Endothelial cell of umbilical vein (primary cell): ENCODE measurements around the gene TDRKH. TPM values are rescaled to one million over a fixed set of nuclear protein-coding genes. Genes with fewer than 3 reads are reported as not detected.

Source experiments
- BruUV-seq: library from RNA; stranded (reverse); fragments of 400-500 nt; replicated peaks from 2 replicates; lab custom pipeline; 2021; lab: Mats Ljungman, UMichigan
- CTCF ChIA-PET: fragments of 300-600, 350-600 bp; sonication (Branson Sonifier 250); formaldehyde crosslinking; loops from one replicate; lab custom pipeline; 2021; ENCODE audit warnings: antibody characterized with exemption, inconsistent platforms; lab: Charles Lee
- POLR2A ChIA-PET: fragments of 300-600, 350-600 bp; sonication (Branson Sonifier 250); formaldehyde crosslinking; loops from one replicate; lab custom pipeline; 2021; ENCODE audit warnings: antibody characterized with exemption, inconsistent platforms; lab: Charles Lee
- DNase-seq: peaks from one replicate; pipeline ENCODE4 v3.0.0-alpha.2; 2011; ENCODE audit warnings: low read depth, low spot score
- FAIRE-seq: peaks from 2 replicates; lab custom pipeline; 2011; peaks lifted over from hg19 to GRCh38; lab: Jason Lieb, UNC
- H2AFZ ChIP-seq: 2 replicates; pipeline ENCODE4 v1.6.0; 2012; ENCODE audit warnings: low read depth, low read length, control low read depth, inconsistent platforms
- H3K27ac ChIP-seq: 2 replicates; pipeline ENCODE4 v1.5.1; 2011; ENCODE audit warnings: low read depth, mild to moderate bottlenecking, control low read depth, low read length, moderate library complexity; ENCODE audit not compliant: insufficient read depth
- H3K27me3 ChIP-seq, 2 experiments: 2 replicates each; pipeline versions ENCODE4 v1.6.0 to v1.6.1; 2011; ENCODE audit warnings: low read length in 2 of 2, mixed read lengths in 1 of 2; ENCODE audit not compliant: control insufficient read depth in 2 of 2, insufficient read depth in 2 of 2
- H3K36me3 ChIP-seq, 2 experiments: 2 replicates in 1 of 2; 3 replicates in 1 of 2; pipeline ENCODE4 v1.5.1; 2011; ENCODE audit warnings: low read length in 2 of 2, mild to moderate bottlenecking in 1 of 2, moderate library complexity in 1 of 2; ENCODE audit not compliant: control insufficient read depth in 2 of 2, insufficient read depth in 2 of 2; ENCODE audit errors: extremely low read depth in 1 of 2
- H3K4me1 ChIP-seq: 3 replicates; pipeline ENCODE4 v1.5.1; 2011; ENCODE audit warnings: mild to moderate bottlenecking, low read length; ENCODE audit not compliant: control insufficient read depth, insufficient read depth; ENCODE audit errors: extremely low read depth
- H3K4me2 ChIP-seq: 2 replicates; pipeline ENCODE4 v1.6.1; 2011; ENCODE audit warnings: low read length, control low read depth, mixed read lengths; ENCODE audit not compliant: insufficient read depth
- H3K4me3 ChIP-seq, 3 experiments: fragments of 200-600 bp in 1 of 3; sonication (generic), shearing (Covaris generic) in 1 of 3; replicated peaks in 1 of 3; 2 replicates each; pipeline ENCODE4 v1.5.1; 2011 to 2016; ENCODE audit warnings: control low read depth in 3 of 3, low read length in 3 of 3, mild to moderate bottlenecking in 2 of 3, inconsistent platforms in 1 of 3, low read depth in 1 of 3, moderate library complexity in 1 of 3; ENCODE audit not compliant: insufficient read depth in 1 of 3
- H3K79me2 ChIP-seq: 2 replicates; pipeline ENCODE4 v1.6.0; 2012; ENCODE audit warnings: low read length, inconsistent platforms; ENCODE audit not compliant: control insufficient read depth, insufficient read depth
- H3K9ac ChIP-seq: replicated peaks from 2 replicates; pipeline ENCODE3; 2011; ENCODE audit warnings: low read length, control low read depth; ENCODE audit not compliant: insufficient read depth; ENCODE audit errors: extremely low read depth
- H3K9me1 ChIP-seq: replicated peaks from 3 replicates; pipeline ENCODE4 v1.6.0; 2011; ENCODE audit warnings: mild to moderate bottlenecking, low read length; ENCODE audit not compliant: control insufficient read depth, insufficient read depth; ENCODE audit errors: extremely low read depth
- H3K9me3 ChIP-seq: replicated peaks from 2 replicates; pipeline ENCODE4 v1.5.1; 2012; ENCODE audit warnings: low read length, inconsistent platforms; ENCODE audit not compliant: control insufficient read depth, insufficient read depth
- H4K20me1 ChIP-seq: replicated peaks from 2 replicates; pipeline ENCODE3; 2011; ENCODE audit warnings: mild to moderate bottlenecking, low read length; ENCODE audit not compliant: control insufficient read depth, insufficient read depth; ENCODE audit errors: extremely low read depth
- CTCF ChIP-seq, 2 donors: IDR thresholded peaks; 1 replicate in 1 of 2; 2 replicates in 1 of 2; pipeline ENCODE4 v1.5.1; 2011; ENCODE audit warnings: low read length in 2 of 2, mild to moderate bottlenecking in 2 of 2, moderate library complexity in 2 of 2, control low read depth in 1 of 2, inconsistent platforms in 1 of 2, low read depth in 1 of 2; ENCODE audit not compliant: insufficient read depth in 1 of 2; ENCODE audit errors: extremely low read depth in 1 of 2
- EZH2 ChIP-seq: IDR thresholded peaks from 2 replicates; pipeline ENCODE4 v1.6.1; 2012; ENCODE audit warnings: borderline replicate concordance, low read depth, mild to moderate bottlenecking, moderate library complexity, low read length, inconsistent platforms; ENCODE audit not compliant: severe bottlenecking
- FOS ChIP-seq: IDR thresholded peaks from 2 replicates; pipeline ENCODE4 v1.6.1; 2011; ENCODE audit warnings: mild to moderate bottlenecking, low read length, moderate library complexity, borderline replicate concordance; ENCODE audit not compliant: insufficient read depth
- GATA2 ChIP-seq: IDR thresholded peaks from 2 replicates; pipeline ENCODE4 v1.7.0; 2011; ENCODE audit warnings: low read depth, mild to moderate bottlenecking, moderate library complexity, mixed read lengths, low read length; ENCODE audit not compliant: insufficient read length, insufficient read depth
- JUN ChIP-seq: IDR thresholded peaks from 2 replicates; pipeline ENCODE4 v1.6.1; 2011; ENCODE audit warnings: borderline replicate concordance, low read depth; ENCODE audit not compliant: insufficient read length, insufficient read depth
- MAX ChIP-seq: IDR thresholded peaks from 2 replicates; pipeline ENCODE4 v1.6.1; 2011; ENCODE audit not compliant: insufficient read depth, insufficient read length
- MYC ChIP-seq: IDR thresholded peaks from one replicate; pipeline ENCODE4 v1.6.1; 2011; ENCODE audit warnings: mild to moderate bottlenecking, low read depth, low read length
- POLR2A ChIP-seq: IDR thresholded peaks from 2 replicates; pipeline ENCODE4 v1.6.1; 2012; ENCODE audit warnings: low read depth, mild to moderate bottlenecking, control low read depth, low read length
- POLR2AphosphoS5 ChIP-seq: IDR thresholded peaks from 2 replicates; pipeline ENCODE4 v1.6.1; 2012; ENCODE audit warnings: low read depth, mild to moderate bottlenecking, control low read depth, low read length, moderate library complexity; ENCODE audit not compliant: insufficient read depth
- dilution Hi-C: fragments of 300-500 bp; cut with MboI; formaldehyde crosslinking; loops from one replicate; pipeline ENCODE4 v1.15.0; 2019; ENCODE audit warnings: low sequenced_read_pairs; ENCODE audit not compliant: extremely low pct_ligation_motif_present
- intact Hi-C: fragments of 100-400 bp; cut with micrococcal nuclease; formaldehyde crosslinking; loops from one replicate; pipeline ENCODE4 v1.10.0; 2022
- polyA plus RNA-seq, 4 experiments: library from polyadenylated mRNA; depleted of rRNA in 3 of 4; stranded (reverse) in 3 of 4; unstranded in 1 of 4; fragments of >200 nt; gene quantifications; 2 replicates each; pipeline versions ENCODE4 v1.2.1 to v1.2.3, GENCODE V29; 2011 to 2012; ENCODE audit warnings: missing spikeins in 1 of 4
- total RNA-seq: library from RNA; stranded (reverse); gene quantifications from 2 replicates; pipeline ENCODE4 v1.2.3, GENCODE V29; 2021

Gene TDRKH
- total and polyA plus RNA-seq, 2 donors (not counting 3 experiments of a cell fraction or from before 2014, with no cell fraction given), result 3.9 to 9.6 TPM

- dilution Hi-C loops (no loop called here), intact Hi-C loops (loop anchor here (5.0 kb wide), 2 partner anchors 492 to 537 kb away; partner anchors contain the start of gene RFX5)
- Histone ChIP-seq H3K9me3 (no peaks in the 10 kb centered on the region), H3K4me3 (peak within 1 kb of the TSS in 1 of 3 experiments; percentile 36), H3K9me1 (no peaks in the 10 kb centered on the region), H3K27ac (no peak within 1 kb of the TSS), H3K36me3 (no peaks in the 10 kb centered on the region), H3K4me2 (peak within 1 kb of the TSS; percentile 50), H3K27me3 (peaks cover 7 to 12% of the 10 kb centered on the region in 2 experiments), H3K79me2 (no peaks in the 10 kb centered on the region), H3K9ac (no peak within 1 kb of the TSS), H2AFZ (peak within 1 kb of the TSS; percentile 78), H3K4me1 (peaks cover 12% of the 10 kb centered on the region), H4K20me1 (no peaks in the 10 kb centered on the region)
- no peak for TF ChIP-seq FOS
- TF ChIP-seq JUN, result no peak
- no peak for TF ChIP-seq CTCF (IDR thresholded peaks at IDR 0.05; ENCODE audit: extremely low read depth in 1 of 2, insufficient read depth in 1 of 2, low read depth in 1 of 2, low read length in 2 of 2)
- no peak for TF ChIP-seq EZH2
- TF ChIP-seq MYC, result no peak
- no peak for TF ChIP-seq POLR2A
- TF ChIP-seq MAX, result no peak
- TF ChIP-seq POLR2AphosphoS5, result no peak
- no peak for TF ChIP-seq GATA2
- POLR2A ChIA-PET, result no interaction called here
- CTCF ChIA-PET, result no interaction called here
- FAIRE-seq, result no peak
- DNase-seq, result no peak
- BruUV-seq, result no TSS peak
Observed at GRCh38 chr1:151839457-151840403, 49.4 kb upstream of the TDRKH start, which contains the start of gene C2CD4D. Gene C2CD4D, minus strand, starts transcription at chr1:151839820. Its CDS starts 831 bp downstream, at chr1:151838989.
